Calu3 (cell line): ENCODE data around the gene RBBP5. TPM values are rescaled to one million over a fixed set of nuclear protein-coding genes. Genes with fewer than 3 reads are reported as not detected.
A peak's percentile ranks its signal among the peaks of the same experiment; 100 is the strongest.

Experiments used
- BruUV-seq: library from RNA; stranded (reverse); fragments of 400-500 nt; replicated peaks from 2 replicates; lab custom pipeline; 2021; lab: Mats Ljungman, UMichigan
- CTCF ChIA-PET: fragments of 300-600 bp; sonication (Branson Sonifier 250); formaldehyde crosslinking; loops from one replicate; lab custom pipeline; 2022; ENCODE audit warnings: antibody characterized with exemption; lab: Charles Lee
- DNase-seq: peaks from one replicate; pipeline ENCODE4 v3.0.0; 2022
- H3K27ac Mint-ChIP-seq: one replicate; pipeline ENCODE4 v1.8.0; 2022; ENCODE audit warnings: mixed read lengths; ENCODE audit not compliant: unreplicated experiment
- H3K27me3 Mint-ChIP-seq: one replicate; pipeline ENCODE4 v1.8.0; 2022; ENCODE audit warnings: mixed read lengths; ENCODE audit not compliant: unreplicated experiment
- H3K36me3 Mint-ChIP-seq: one replicate; pipeline ENCODE4 v1.8.0; 2022; ENCODE audit warnings: mild to moderate bottlenecking, moderate library complexity, mixed read lengths; ENCODE audit not compliant: insufficient read depth, unreplicated experiment
- H3K4me1 Mint-ChIP-seq: one replicate; pipeline ENCODE4 v1.8.0; 2022; ENCODE audit warnings: mild to moderate bottlenecking, low read depth, mixed read lengths; ENCODE audit not compliant: unreplicated experiment
- H3K4me3 Mint-ChIP-seq: one replicate; pipeline ENCODE4 v1.8.0; 2022; ENCODE audit warnings: mild to moderate bottlenecking, low read depth, moderate library complexity, mixed read lengths; ENCODE audit not compliant: unreplicated experiment
- H3K9me3 Mint-ChIP-seq: one replicate; pipeline ENCODE4 v1.8.0; 2022; ENCODE audit warnings: low read depth, mixed read lengths; ENCODE audit not compliant: unreplicated experiment
- CTCF ChIP-seq: fragments of 200-600 bp; IDR thresholded peaks from one replicate; pipeline ENCODE4 v1.8.0; 2022; ENCODE audit warnings: antibody characterized with exemption; ENCODE audit not compliant: unreplicated experiment
- intact Hi-C: fragments of 100-400 bp; cut with micrococcal nuclease; formaldehyde crosslinking; loops from one replicate; pipeline ENCODE4 v1.10.0; 2022; ENCODE audit not compliant: unreplicated experiment
- total RNA-seq: library from RNA; stranded (reverse); gene quantifications from 2 replicates; pipeline ENCODE4 v1.2.3, GENCODE V29; 2022

RBBP5 gene
- total RNA-seq, 1 experiment from 2014 or later, result 22.0 TPM

GRCh38 chr1:205043866-205044265 is 77.9 kb downstream of the RBBP5 start:
- no peak for TF ChIP-seq CTCF
- no peaks in the 10 kb centered on the region for H3K9me3 Mint-ChIP-seq
- intact Hi-C loops, result no loop called here
- no TSS peak for BruUV-seq
- no peak overlapping the region for H3K4me3 Mint-ChIP-seq
- H3K4me1 Mint-ChIP-seq, result no peaks in the 10 kb centered on the region
- peaks cover 99% of the 10 kb centered on the region for H3K27me3 Mint-ChIP-seq
- H3K27ac Mint-ChIP-seq, result no peak overlapping the region
- DNase-seq, result no peak
- H3K36me3 Mint-ChIP-seq, result no peaks in the 10 kb centered on the region
- CTCF ChIA-PET, result interaction anchor here (0.6 kb wide), 1 partner anchor 212 kb away, joined by 4 read pairs; no protein-coding TSS in a partner anchor

GRCh38 chr1:205042911-205043806 is 78.6 kb downstream of the RBBP5 start, which contains the start of gene CNTN2:
Gene CNTN2 (plus strand): TSS chr1:205043212. CDS start chr1:205053186, 9,974 bp downstream.
- no peak for TF ChIP-seq CTCF
- DNase-seq, result peak; percentile 10

GRCh38 chr1:205041998-205042910 is 79.5 kb downstream of the RBBP5 start:
- no peak overlapping the region for H3K4me3 Mint-ChIP-seq
- H3K27me3 Mint-ChIP-seq, result peaks cover 99% of the 10 kb centered on the region
- no peaks in the 10 kb centered on the region for H3K9me3 Mint-ChIP-seq
- TF ChIP-seq CTCF, result no peak
- no peaks in the 10 kb centered on the region for H3K36me3 Mint-ChIP-seq
- H3K27ac Mint-ChIP-seq, result no peak overlapping the region
- intact Hi-C loops, result no loop called here
- no peaks in the 10 kb centered on the region for H3K4me1 Mint-ChIP-seq
- CTCF ChIA-PET, result no interaction called here
- no TSS peak for BruUV-seq
- no peak for DNase-seq

More at GRCh38 chr1:205042911-205043806, 78.6 kb downstream of the RBBP5 start, which contains the start of gene CNTN2:
- intact Hi-C loops, result no loop called here
- no peaks in the 10 kb centered on the region for H3K4me1 Mint-ChIP-seq
- H3K36me3 Mint-ChIP-seq, result no peaks in the 10 kb centered on the region
- H3K9me3 Mint-ChIP-seq, result no peaks in the 10 kb centered on the region
- CTCF ChIA-PET, result no interaction called here
- H3K27ac Mint-ChIP-seq, result no peak within 1 kb of the TSS
- H3K27me3 Mint-ChIP-seq, result peaks cover 99% of the 10 kb centered on the region
- H3K4me3 Mint-ChIP-seq, result no peak within 1 kb of the TSS
- no TSS peak for BruUV-seq

GRCh38 chr1:205041001-205041715 is 80.6 kb downstream of the RBBP5 start:
- Mint-ChIP-seq H3K9me3 (no peaks in the 10 kb centered on the region), H3K36me3 (no peaks in the 10 kb centered on the region), H3K27me3 (peaks cover 99% of the 10 kb centered on the region), H3K4me3 (no peak overlapping the region), H3K4me1 (no peaks in the 10 kb centered on the region), H3K27ac (no peak overlapping the region)
- TF ChIP-seq CTCF, result no peak
- CTCF ChIA-PET, result no interaction called here
- intact Hi-C loops, result no loop called here
- BruUV-seq, result no TSS peak
- no peak for DNase-seq
